ENCODE data around the gene MTNR1B.

GRCh38 chr11:92941676-92942571 lies 27.5 kb upstream of the MTNR1B start:
- TF ChIP-seq TAF1 (IDR thresholded peaks at IDR 0.05; ENCODE audit: borderline replicate concordance, low read depth, low read length) (no peak), POLR2A (IDR thresholded peaks at IDR 0.05; ENCODE audit: low read depth, low read length) (no peak), POLR2AphosphoS5 (IDR thresholded peaks at IDR 0.05; ENCODE audit: low read depth, low read length) (no peak)

All from GM12892 (cell line).